NCI-H2227 treated with DMSO at 0.1 percent for 48 hours (cell line): ENCODE measurements around the gene UGT1A9.
A peak's percentile ranks its signal among the peaks of the same experiment; 100 is the strongest.
"Not testable (repeated sequence)": the region's sequence is repeated elsewhere in the genome, so short reads cannot be mapped to it uniquely, and the experiment has no call there.

Experiments
- DNase-seq: peaks from one replicate; lab custom pipeline; 2025; lab: John Stamatoyannopoulos, UW

Gene UGT1A9

DNA sequence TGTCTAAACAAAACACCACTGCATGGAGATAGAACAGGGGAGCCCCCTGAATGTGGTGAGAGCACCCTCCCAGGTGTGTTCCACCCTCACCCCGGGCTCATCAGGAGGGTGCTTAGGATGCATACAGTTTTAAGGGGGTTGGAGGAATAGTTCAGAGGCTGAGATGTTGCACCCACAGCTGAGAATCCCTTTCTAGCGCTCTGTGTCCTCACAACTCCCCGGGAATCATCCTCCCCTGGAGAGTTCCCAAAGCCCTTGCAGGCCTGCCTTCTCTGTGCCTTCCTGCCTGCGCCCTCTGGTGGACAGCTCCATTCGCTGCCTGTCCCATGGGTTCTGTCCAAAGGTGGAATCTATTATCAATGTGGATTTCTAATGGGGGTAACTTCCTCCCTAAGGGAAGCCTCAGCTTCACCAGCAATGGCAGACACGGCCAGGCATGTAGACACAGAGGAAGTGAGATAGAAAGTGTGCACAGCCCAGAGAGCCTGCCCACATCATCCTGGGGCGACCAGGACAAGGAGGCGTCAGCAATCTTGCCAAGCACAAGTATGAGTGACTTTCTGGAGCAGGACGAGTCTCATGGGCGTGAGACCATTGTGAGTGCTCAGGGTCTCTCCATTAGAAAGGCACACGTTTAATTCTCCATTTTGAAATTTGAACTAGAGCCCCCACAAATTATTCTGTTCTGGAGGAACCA lies 39.8 kb downstream of the UGT1A9 start:
- peak; percentile 13 for DNase-seq

GRCh38 chr2:233712611-233713261 lies 41.0 kb downstream of the UGT1A9 start, which contains the start of gene UGT1A5:
Gene UGT1A5, plus strand, starts transcription at chr2:233712907. Its CDS starts 85 bp downstream, at chr2:233712992.
- DNase-seq: no peak

- no peak for DNase-seq
Measured at GRCh38 chr2:233713262-233713615, 41.5 kb downstream of the UGT1A9 start.

- no peak for DNase-seq
Measured at GRCh38 chr2:233714121-233714520, 42.4 kb downstream of the UGT1A9 start.

DNA sequence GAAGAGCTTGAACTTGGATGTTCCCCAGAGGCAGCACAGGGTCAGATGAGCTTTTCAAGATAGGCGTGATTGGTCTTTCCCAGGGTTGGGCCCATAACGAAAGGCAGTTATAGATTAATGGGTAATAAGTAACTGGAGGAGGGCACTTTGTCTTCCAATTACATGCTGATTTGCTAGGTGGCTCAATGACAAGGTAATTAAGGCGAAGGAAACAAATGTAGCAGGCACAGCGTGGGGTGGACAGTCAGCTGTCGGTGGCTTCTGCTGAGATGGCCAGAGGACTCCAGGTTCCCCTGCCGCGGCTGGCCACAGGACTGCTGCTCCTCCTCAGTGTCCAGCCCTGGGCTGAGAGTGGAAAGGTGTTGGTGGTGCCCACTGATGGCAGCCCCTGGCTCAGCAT lies 46.9 kb downstream of the UGT1A9 start, which contains the start of gene UGT1A4:
UGT1A4 (plus strand) TSS at position 185 of the 400 bp plus-strand sequence; CDS start at position 270, 85 bp downstream.
- no peak for DNase-seq

- DNase-seq: no peak
Measured at GRCh38 chr2:233728723-233729301, 57.1 kb downstream of the UGT1A9 start, which contains the start of gene UGT1A3. Gene UGT1A3, plus strand, starts transcription at chr2:233729042. Its CDS starts 85 bp downstream, at chr2:233729127.

DNA sequence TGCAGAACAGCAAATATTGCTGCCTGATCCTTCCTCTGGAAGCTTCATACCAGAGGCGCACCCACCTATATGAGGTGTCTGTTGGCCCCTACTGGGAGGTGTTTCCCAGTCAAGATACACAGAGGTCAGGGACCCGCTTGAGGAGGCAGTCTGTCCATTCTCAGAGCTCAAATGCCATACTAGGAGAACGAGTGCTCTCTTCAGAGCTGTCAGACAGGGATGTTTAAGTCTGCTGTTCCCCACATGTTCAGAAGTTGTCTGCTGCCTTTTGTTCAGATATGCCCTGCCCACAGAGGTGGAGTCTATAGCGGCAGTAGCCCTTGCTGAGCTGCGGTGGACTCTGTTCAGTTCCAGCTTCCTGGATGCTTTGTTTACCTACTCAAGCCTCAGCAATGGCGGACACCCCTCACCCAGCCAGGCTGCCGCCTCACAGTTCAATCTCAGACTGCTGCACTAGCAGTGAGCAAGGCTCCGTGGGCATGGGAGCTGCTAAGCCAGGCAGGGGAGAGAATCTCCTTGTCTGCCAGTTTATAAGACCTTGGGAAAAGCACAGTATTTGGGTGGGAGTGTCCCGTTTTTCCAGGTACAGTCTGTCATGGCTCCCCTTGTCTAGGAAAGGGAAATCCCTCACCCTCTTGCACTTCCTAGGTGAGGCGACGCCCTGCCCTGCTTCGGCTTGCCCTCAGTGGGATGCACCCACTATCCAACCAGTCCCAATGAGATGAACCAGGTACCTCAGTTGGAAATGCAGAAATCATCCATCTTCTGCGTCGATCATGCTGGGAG lies 65.4 kb downstream of the UGT1A9 start:
- not testable (repeated sequence) for DNase-seq

GRCh38 chr2:233740870-233741269 lies 69.2 kb downstream of the UGT1A9 start:
- no peak for DNase-seq

- DNase-seq: no peak
Measured at GRCh38 chr2:233743464-233744259, 72.0 kb downstream of the UGT1A9 start.

- no peak for DNase-seq
Measured at GRCh38 chr2:233745073-233745755, 73.5 kb downstream of the UGT1A9 start.

DNA sequence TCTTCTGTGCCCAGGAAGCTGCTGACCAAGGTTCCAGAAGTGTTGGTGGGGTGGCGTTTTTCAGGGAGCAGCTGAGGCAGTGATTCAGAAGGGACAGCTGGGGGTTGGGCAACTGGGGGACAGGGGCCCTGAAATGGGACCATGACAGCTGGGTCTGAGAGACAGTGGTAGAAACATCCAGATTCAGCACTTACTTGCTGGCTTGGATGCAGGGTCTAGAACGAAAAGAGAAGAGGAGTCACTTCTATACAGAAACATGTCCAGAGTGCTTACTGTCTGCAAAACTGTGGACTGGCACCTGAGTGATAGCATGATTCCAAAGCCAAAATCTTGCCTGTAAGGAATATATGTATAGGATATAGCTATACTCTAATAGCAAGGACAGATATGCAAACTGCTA lies 74.1 kb downstream of the UGT1A9 start:
- DNase-seq: not testable (repeated sequence)

DNA sequence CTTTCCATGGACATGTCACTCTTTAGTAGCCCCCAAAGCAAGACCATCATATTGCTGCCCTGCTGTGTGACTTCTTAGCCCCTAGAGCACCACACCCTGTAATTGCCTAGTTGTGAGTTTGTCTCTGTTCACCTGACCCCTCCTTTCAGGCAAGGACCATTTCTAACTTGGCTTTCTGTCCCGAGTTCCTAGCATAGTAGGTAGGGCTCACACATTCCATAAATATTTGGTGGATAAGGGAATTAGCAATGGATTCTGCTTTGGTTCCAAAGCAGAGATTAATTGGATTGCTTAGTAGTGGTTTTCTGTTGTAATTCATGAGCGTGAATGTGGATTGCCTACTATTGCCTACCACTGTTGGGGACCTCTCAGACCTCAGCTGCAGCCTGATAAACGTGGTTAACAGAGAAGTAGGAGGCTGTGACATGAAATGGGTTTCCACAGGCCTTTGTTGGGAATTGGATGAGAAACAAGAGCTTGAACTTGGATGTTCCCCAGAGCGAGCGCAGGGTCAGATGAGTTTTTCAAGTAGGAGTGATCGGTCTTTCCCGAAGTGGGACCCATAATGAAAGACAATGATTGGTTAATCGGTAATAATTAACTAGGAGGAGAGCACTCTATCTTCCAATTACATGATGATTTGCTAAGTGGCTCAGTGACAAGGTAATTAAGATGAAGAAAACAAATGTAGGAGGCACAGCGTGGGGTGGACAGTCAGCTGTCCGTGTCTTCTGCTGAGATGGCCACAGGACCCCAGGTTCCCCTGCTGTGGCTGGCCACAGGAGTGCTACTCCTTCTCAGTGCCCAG lies 75.0 kb downstream of the UGT1A9 start:
- DNase-seq: no peak

GRCh38 chr2:233747283-233747544 lies 75.5 kb downstream of the UGT1A9 start:
- no peak for DNase-seq

DNA sequence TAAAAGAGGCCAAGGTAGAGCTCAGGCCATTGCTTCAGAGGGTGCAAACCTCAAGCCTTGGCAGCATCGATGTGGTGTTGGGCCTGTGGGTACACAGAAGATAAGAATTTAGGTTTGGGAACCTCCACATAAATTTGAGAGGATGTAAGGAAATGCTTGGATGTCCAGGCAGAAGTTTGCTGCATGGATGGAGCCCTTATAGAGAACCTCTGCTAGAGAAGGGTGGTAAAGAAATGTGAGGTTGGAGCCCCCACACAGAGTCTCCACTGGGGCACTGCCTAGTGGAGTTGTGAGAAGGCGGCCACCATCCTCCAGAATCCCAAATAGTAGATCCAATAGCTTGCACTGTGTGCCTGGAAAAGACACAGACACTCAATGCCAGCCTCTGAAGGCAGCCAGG lies 79.0 kb downstream of the UGT1A9 start:
- DNase-seq: not testable (repeated sequence)

DNA sequence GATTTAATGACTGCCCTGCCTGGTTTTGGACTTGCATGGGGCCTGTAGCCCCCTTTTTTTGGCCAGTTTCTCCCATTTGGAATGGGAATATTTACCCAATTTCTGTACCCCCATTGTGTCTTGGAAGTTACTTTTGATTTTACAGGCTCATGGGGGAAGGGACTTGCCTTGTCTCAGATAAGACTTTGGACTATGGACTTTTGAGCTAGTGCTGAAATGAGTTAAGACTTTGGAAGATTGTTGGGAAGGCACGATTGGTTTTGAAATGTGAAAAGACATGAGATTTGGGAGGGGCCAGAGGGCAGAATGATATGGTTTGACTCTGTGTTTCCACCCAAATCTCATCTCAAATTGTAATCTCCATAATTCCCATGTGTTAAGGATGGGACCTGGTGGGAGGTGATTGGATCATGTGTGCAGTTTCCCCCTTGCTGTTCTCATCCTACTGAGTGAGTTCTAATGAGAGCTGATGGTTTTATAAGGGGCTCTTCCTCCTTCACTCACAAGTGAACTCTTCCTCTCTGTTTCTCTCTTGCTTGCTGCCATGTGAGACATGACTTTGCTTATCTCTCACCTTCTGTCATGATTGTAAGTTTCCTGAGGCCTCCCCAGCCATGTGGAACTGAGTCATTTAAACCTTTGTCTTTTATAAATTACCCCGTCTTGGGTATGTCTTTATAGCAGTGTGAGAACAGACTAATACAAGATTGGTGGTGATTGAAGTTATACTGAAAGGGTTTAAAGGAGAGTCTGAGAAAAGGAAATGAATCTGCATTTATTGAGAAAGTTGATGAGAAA lies 79.7 kb downstream of the UGT1A9 start:
- not testable (repeated sequence) for DNase-seq

- no peak for DNase-seq
Measured at GRCh38 chr2:233754872-233755611, 83.3 kb downstream of the UGT1A9 start.

- DNase-seq: no peak
Measured at GRCh38 chr2:233756429-233757081, 84.9 kb downstream of the UGT1A9 start.

DNA sequence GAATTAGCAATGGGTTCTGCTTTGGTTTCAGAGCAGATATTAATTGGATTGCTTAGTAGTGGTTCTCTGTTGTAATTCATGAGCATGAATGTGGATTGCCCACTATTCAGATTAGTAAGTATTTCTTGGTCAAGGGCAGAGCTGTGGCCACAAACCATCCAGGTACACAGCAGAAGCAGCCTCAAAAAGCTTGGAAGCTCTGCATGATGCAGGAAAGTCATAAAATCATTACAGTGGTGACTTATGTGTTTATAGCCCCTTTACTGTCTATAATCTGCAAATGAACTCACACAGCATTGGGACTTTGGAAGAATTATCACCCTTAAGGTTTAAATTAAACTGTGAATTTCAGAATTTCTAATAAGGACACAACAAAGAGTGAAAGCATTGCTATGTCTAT lies 86.4 kb downstream of the UGT1A9 start:
- no peak for DNase-seq
